ENCODE results near the gene S100A11.

- no peak for TF ChIP-seq POLR2A (IDR thresholded peaks at IDR 0.05)
- TF ChIP-seq CTCF (IDR thresholded peaks at IDR 0.05), result no peak
- TF ChIP-seq POLR2AphosphoS5 (IDR thresholded peaks at IDR 0.05; ENCODE audit: insufficient read depth in 1 of 2, low read depth in 1 of 2), result no peak
Measured at GRCh38 chr1:151984313-151984956, 52.4 kb downstream of the S100A11 start.

Measured in vagina (tissue), 2 donors.